ENCODE data around the gene PRTN3.
"Not testable (repeated sequence)": the region's sequence is repeated elsewhere in the genome, so short reads cannot be mapped to it uniquely, and the experiment has no call there.

PRTN3 gene

DNA sequence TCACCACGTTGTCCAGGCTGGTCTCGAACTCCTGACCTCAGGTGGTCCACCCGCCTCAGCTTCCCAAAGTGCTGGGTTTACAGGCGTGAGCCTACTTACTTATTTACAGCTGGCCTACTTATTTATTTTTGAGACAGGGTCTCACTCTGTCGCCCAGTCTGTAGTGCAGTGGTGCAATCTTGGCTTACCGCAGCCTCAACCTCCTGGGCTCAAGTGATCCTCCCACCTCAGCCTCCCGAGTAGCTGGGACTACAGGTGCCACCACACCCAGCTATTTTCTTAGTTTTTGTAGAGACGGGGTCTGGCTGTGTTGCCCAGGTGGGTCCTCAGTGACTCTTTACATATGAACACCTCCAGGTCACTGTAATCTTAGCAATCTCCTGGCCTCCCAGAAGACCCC lies 8.4 kb downstream of the PRTN3 start:
- not testable (repeated sequence) for DNase-seq

DNA sequence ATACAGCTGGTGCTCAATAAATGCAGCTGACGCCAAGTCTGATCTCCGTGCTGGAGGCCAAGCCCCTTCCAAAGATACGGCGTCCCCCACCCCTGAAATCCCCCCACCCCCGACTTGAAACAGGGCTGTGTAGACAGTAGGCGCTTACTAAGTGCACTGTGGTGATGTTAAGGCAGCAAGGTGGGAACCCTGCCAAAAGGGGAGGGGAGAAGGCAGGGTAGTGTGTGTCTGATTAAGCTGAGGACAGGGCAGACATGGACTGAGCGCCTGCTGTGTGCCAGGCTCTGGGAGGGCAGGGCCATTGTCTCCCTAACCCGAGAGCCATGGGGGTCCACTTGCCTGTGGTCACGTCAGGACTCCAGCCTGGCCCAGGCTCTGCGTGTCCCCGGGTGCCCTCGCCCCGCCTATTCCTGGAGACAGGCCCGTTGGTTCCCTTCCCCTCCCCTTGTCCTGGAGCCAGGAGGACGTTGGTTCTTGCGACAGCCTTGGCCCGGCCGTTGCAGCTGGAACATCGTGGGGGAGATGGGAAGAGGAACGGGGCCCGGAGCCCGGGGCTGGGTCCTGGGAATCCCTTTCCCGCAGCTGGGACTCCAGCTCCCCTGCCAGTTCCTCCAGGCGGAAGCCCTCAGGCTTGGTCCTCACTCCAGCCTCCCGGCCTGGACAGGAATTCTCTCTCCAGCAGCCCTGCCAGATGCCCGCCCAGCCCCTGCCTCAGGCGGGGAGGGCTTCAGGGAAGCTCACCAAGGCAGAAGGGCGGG lies 9.6 kb downstream of the PRTN3 start:
- no peak for DNase-seq

DNA sequence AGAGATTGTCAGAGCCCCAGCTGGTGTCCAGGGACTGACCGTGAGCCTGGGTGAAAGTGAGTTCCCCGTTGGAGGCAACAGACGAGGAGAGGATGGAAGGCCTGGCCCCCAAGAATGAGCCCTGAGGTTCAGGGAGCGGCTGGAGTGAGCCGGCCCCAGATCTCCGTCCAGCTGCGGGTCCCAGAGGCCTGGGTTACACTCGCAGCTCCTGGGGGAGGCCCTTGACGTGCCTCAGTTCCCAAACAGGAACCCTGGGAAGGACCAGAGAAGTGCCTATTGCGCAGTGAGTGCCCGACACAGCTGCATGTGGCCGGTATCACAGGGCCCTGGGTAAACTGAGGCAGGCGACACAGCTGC lies 10.2 kb downstream of the PRTN3 start:
- no peak for DNase-seq

DNA sequence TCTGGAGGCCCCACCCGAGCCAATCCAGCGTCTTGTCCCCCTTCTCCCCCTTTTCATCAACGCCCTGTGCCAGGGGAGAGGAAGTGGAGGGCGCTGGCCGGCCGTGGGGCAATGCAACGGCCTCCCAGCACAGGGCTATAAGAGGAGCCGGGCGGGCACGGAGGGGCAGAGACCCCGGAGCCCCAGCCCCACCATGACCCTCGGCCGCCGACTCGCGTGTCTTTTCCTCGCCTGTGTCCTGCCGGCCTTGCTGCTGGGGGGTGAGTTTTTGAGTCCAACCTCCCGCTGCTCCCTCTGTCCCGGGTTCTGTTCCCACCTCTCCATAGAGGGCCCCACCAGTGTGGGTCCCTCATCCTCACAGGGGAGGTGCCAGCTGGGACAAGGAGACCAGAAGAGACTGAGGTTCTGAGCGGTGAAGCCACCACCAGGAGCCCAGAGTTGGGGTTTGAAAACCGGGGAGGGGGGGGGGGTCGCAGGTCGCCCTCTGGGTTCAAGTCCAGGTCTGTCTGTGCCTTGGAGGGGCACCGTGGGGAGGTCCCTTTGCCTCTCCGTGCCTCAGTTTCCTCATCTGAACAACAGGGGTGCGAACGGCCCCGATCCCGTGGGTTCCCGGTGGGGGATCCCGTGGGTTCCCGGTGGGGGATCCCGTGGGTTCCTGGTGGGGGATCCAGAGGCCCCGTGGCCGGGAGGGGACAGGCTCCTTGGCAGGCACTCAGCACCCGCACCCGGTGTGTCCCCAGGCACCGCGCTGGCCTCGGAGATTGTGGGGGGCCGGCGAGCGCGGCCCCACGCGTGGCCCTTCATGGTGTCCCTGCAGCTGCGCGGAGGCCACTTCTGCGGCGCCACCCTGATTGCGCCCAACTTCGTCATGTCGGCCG lies 11.6 kb downstream of the PRTN3 start, which contains the start of gene ELANE:
TSS of gene ELANE (plus strand) at position 168 of the 878 bp plus-strand sequence. CDS start at position 194, 26 bp downstream.
- DNase-seq, result no peak

DNA sequence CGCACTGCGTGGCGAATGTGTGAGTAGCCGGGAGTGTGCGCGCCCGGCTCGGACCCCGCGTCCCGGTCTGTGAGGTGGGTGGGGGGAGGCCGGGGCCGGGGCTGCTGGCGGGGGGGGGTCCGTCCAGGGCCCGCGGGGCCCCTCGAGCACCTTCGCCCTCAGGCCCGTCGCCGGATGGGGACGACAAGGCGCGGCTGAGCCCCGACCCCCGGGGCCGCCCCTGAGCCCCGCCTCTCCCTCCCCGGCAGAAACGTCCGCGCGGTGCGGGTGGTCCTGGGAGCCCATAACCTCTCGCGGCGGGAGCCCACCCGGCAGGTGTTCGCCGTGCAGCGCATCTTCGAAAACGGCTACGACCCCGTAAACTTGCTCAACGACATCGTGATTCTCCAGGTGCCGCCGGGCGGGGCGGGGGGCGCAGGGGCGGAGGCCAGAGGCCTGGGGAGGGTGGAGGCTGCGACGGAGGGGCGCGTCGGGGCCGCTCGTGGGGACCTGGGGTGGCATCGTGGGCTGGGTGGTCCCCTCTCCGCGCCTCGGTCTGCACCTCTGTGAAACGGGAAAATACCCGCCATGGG lies 12.3 kb downstream of the PRTN3 start:
- DNase-seq, result no peak

DNA sequence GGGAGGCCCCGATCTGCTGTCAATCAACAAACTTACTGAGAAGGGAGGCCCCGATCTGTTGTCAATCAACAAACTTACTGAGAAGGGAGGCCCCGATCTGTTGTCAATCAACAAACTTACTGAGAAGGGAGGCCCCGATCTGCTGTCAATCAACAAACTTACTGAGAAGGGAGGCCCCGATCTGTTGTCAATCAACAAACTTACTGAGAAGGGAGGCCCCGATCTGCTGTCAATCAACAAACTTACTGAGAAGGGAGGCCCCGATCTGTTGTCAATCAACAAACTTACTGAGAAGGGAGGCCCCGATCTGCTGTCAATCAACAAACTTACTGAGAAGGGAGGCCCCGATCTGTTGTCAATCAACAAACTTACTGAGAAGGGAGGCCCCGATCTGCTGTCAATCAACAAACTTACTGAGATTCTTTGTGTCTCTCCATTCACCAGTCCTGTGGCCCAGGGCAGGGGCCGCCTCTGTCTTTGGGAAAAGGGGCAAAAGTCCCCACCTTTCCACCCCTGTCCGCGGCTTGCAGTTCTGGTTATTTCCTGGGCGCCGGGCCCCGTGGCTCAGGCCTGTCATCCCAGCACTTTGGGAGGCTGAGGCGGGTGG lies 12.9 kb downstream of the PRTN3 start:
- DNase-seq, result not testable (repeated sequence)

DNA sequence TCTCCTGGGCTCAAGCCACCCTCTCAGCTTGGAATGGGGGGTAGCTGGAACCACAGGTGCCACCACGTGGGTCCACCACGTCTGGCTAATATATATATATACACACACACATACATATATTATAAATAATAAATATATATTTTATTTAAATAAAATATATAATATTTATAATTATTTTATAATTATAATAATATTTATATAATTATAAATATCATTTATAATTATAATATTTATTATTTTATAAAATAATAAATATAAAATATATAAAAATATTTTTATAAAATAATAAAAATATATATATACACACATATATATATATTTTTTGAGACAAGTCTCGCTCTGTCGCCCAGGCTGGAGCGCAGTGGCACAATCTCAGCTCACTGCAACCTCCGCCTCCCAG lies 13.8 kb downstream of the PRTN3 start:
- DNase-seq, result no peak

DNA sequence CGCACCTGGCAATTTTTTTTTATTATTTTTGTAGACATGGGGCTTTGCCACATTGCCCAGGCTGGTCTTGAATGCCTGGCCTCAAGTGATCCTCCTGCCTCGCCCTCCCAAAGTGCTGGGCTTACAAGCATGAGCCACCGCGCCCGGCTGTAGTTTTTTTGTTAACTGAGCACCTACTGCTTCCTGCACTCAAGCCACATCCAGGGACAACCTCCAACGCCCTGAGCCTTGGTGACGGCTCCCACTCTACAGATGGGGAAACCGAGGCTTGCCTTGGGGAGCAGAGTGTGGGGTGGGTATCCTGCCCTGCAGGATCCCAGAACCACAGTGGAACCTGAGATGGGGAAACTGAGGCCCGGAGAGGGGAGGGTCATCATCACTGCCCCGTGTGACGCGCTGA lies 14.3 kb downstream of the PRTN3 start:
- no peak for DNase-seq

DNA sequence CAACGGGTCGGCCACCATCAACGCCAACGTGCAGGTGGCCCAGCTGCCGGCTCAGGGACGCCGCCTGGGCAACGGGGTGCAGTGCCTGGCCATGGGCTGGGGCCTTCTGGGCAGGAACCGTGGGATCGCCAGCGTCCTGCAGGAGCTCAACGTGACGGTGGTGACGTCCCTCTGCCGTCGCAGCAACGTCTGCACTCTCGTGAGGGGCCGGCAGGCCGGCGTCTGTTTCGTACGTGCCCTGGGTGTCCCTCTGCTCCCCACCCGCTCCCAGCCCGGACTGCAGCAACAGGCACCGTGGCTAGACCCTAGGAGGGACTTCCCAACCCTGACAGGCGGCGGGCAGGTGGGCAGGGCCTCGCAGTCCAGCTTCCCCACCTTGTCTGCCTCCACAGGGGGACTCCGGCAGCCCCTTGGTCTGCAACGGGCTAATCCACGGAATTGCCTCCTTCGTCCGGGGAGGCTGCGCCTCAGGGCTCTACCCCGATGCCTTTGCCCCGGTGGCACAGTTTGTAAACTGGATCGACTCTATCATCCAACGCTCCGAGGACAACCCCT lies 14.8 kb downstream of the PRTN3 start:
- no peak for DNase-seq

DNA sequence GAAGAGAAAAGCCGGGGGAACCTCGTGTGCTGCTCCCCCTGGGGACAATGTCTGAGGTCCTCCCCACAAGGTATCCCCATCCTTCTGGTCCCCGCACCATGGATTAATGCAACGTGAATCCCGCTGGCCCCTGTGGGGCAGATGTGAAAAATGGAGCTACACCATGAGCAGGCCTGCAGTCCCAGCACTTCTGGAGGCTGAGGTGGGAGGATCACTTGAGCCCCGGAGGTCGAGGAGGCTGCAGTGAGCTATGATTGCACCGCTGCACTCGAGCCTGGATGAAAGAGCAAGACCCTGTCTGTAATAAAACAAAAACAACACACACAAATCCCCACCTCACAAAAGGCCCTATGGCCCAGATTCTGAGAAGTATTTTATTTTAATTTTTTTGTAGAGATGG lies 17.5 kb downstream of the PRTN3 start:
- no peak for DNase-seq

DNA sequence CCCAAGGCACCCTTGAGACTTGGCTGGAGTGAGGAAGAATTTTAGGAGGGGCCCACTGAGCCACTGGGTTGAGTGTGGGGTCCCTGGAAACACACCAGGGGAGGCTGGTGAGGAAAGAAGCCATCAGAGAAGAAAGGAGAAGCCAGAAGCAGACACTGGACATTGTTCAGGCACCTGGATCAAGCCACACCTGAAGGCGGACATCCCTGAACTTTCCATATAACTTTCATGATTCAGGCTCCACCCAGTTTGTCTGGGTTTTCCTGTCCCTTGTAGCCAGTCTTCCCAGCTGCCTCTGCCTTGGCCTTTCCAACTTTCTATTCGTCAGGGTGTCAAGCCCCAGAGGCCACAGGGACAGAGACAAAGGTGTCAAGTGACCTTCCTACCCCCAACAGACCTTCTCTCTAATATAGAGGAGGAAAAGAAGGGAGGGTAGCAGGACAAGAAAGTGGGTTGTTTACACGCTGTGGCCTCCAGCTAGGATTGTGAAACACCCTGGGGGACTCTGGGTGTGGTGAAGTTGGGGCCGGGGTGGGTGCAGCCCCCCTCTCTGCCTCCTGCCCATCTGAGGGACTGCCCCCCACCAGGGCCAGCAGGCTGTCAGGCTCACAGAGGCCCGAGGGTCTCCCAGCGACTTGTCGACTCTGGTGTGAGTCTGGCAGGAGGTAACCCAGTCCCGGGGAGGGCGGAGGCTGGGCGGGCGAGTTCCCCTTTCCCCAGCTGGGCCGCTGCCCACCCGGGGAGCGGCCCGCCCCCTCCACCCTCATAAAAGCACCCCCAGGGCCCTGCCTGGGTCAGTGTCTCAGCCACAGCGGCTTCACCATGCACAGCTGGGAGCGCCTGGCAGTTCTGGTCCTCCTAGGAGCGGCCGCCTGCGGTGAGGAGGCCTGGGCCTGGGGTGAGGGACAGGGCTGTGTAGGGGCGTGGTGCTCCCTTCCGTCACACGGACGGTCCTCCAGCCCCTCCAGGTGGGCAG lies 18.4 kb downstream of the PRTN3 start, which contains the start of gene CFD:
TSS of gene CFD (plus strand) at position 797 of the 976 bp plus-strand sequence. CDS start at position 823, 26 bp downstream.
- DNase-seq, result peak; percentile 53

DNA sequence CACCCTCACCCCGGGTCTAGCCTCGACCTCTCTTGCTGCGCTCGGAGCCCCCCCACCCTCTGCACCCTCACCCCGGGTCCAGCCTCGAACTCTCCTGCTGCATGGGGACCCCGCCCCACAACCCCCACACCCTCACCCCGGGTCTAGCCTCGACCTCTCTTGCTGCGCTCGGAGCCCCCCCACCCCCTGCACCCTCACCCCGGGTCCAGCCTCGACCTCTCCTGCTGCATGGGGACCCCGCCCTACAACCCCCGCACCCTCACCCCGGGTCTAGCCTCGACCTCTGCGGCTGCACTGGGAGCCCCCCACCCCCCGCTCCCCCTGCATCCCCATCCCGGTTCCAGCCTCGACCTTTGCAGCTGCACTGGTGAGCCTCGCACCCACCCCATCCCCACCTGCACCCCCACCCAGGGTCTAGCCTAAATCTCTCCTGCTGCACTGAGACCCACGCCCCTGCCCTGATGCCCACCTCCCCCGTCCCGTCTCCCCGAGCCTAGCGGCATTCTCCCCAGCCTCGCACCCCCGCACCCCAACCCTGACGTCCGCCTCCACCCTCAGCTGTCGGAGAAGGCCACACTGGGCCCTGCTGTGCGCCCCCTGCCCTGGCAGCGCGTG lies 20.4 kb downstream of the PRTN3 start:
- DNase-seq, result no peak

DNA sequence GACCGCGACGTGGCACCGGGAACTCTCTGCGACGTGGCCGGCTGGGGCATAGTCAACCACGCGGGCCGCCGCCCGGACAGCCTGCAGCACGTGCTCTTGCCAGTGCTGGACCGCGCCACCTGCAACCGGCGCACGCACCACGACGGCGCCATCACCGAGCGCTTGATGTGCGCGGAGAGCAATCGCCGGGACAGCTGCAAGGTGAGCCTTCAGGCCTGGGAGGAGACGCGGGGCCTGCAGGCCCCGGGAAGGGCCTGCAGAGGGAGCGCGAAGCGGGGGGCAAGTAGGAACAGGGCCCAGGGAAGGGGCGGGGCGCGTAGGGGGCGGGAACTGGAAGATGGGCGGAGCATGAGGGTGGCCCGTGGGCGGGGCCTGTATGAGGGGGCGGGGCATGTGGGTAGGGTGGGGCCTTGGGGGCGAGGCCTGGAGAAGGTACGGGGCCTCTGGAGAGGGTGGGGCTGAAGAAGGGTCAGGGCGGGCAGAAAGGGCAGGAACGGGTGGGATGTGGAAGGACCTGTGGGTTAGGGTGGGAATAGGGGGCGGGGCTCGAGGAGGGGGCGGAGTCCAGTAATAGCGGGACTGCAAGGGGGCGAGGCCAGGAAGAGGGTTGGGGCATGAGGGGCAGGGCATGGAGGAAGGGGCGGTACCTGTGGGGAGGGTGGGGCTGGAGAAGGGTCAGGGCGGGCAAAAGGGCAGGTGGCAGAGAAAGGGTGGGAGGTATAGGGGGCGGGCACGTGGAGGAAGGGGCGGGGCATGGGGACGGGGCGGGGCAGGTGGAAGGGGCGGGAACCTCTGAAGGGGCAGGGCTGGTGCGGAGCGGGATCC lies 21.2 kb downstream of the PRTN3 start:
- DNase-seq, result peak; percentile 75

DNA sequence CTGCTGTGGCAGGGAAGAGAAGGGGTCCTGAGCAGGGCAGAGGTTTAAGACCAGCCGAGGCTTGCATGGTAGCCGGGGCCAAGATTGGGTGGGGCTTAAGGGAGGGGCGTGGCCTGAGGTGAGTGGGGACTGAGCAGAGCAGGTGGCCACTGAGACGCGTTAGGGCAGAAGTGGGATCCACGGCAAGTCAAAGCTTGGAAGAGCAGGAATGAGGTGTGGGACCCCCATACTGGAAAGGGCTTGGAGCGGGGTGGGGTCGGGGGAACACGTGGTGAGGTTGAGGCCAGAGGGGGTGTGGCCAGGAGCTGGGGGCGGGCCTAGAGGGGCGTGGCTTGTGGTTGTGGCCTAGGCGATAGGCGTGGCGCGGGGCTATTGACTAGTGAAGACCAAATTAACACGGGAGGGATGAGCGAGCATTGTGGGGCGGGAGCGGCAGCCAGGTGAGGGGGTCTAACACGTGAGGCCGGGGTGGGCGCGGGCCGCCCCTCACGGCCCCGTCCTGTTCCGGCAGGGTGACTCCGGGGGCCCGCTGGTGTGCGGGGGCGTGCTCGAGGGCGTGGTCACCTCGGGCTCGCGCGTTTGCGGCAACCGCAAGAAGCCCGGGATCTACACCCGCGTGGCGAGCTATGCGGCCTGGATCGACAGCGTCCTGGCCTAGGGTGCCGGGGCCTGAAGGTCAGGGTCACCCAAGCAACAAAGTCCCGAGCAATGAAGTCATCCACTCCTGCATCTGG lies 21.9 kb downstream of the PRTN3 start:
- peak; percentile 79 for DNase-seq

DNA sequence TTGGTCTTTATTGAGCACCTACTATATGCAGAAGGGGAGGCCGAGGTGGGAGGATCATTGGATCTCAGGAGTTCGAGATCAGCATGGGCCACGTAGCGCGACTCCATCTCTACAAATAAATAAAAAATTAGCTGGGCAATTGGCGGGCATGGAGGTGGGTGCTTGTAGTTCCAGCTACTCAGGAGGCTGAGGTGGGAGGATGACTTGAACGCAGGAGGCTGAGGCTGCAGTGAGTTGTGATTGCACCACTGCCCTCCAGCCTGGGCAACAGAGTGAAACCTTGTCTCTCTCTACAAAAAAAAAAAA lies 22.5 kb downstream of the PRTN3 start:
- no peak for DNase-seq

DNA sequence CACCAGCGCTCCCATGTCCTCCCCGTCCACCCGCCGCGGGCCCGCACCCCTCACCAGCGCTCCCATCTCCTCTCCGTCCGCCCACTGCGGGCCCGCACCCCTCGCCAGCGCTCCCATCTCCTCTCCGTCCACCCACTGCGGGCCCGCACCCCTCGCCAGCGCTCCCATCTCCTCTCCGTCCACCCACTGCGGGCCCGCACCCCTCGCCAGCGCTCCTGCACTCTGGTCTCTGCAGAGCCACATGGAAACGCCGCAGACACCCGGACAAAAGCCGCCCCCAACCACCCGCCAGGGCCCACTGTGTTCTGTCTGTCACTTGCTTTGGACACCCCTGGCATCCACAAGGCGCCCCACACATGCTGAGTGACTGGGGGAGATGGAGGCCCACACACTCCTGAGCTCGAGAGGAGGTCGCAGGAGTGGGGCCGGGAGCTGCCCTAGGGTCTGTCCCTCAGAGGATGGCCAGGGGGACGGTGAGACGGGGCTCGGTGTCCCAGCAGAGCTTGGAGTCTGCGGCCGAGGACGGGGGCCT lies 26.0 kb downstream of the PRTN3 start:
- DNase-seq, result no peak

DNA sequence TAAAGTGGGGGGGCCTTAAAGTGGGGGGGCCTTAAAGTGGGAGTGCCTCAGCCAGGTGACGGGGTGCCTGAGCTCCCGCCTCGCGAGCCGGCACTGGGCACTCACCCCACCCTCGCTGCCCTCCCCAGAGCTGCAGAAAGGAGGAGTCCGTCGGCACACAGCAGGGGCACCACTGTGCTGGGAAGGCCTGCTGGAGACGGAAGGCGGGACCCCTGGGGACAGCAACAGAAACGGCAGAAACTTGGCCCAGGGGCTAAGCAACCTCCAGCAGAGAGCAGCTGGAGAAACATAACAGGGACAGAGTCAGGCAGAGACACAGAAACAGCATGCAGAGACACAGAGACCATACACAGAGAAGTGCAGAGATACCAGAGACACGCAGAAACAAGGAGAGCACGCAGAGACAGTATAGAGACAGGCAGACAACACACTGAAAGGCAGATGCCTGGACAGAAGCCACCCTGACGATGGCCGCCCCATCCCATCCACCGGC lies 26.5 kb downstream of the PRTN3 start:
- DNase-seq, result no peak

DNA sequence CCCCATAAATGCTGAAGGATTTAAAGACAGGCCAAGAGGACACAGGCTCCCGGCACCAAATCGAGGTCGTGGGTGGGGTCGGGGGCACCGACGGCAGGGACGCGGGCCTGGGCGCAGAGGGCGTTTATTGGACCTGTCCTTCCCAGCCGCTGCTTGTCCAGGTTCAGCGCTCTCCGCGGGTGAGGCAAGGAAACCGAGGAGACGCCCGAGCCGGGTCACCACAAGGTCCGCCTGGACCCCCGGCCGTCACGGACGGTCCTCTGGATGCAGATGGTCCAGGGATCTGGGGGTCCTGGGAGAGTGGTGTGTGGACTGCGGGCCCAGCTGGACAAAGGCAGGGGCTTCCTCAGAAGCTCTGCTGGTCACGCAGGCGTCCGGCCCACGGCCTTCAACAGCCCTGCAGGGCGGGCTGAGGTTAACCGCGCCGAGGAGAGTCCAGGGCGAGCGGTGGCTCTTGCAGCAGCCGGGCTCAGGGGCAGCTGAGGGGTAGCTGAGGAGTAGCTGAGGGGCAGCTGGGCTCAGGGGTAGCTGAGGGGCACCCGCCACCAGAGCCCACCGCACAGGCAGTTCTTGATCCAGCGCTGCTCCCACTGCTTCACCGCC lies 27.2 kb downstream of the PRTN3 start:
- no peak for DNase-seq

Measured in CD4-positive, alpha-beta T cell treated with Interferon gamma for 1 hour (primary cell).